Fibroblast of skin of back (primary cell): ENCODE results near the gene LMO1.

Experiments used
- DNase-seq: peaks from one replicate; pipeline ENCODE4 v3.0.0-alpha.2; 2013

LMO1 gene

GRCh38 chr11:8203414-8203715 is 60.3 kb downstream of the LMO1 start:
- DNase-seq = no peak

GRCh38 chr11:8202516-8203413 is 60.9 kb downstream of the LMO1 start:
- no peak for DNase-seq

GRCh38 chr11:8201644-8202365 is 61.9 kb downstream of the LMO1 start:
- no peak for DNase-seq

DNA sequence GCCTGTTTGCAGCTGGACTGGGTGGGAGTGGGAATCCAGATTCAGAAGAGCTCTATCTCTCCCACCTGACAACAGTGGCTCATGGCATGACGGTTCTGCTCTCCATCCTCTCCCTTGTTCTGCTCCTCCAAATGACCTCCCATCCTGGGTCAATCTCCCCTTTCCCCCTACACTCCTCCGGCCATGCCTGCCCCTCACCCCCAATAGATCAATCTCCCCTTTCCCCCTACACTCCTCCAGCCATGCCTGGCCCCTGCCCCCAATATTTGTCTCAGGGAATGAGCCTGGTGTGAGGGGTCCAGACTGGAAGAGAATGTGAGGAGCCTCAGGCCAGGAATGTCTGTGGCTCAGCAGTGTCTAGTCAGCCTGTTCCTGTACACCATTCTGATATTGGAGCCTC is 64.0 kb downstream of the LMO1 start:
- DNase-seq = no peak

DNA sequence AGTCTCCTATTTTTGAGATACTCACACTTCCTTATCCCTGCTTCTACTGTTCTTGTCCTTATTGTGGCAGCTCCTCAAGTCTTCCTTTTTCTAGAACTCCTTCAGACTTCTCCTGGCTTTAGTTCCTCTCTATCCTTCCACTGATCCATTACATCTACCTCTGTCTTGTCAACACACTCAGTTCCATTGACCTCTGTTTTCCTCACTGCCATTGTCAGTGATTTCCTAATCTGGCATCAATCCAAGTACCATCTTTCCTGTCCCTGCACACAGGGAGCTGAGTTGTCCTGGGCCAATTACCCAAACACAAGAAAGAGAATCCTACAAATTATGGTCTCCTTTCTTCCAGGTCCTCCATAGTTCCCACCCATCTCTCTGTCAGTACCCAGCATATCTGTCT is 66.9 kb downstream of the LMO1 start:
- DNase-seq = no peak

DNA sequence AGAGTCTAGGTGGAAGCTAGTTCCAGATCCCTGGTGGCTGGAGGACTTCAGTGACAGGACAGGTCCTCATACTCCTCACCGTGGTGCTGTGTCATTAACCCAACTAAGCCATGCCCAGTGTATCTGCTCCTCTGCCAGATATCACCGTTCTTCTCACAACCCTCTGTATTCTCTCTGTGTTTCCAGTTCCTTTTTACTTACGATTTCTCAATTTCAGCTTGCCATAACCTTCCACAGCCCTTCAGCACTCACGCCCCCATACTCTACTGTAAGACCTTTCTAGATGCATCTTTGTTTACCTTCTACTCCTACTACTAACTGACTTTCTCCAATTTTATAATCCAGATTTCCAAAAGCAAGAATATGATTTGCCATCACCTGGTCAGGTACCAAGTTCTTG is 68.7 kb downstream of the LMO1 start:
- no peak for DNase-seq

- no peak for DNase-seq
Observed at GRCh38 chr11:8192896-8193209, 70.8 kb downstream of the LMO1 start.

DNA sequence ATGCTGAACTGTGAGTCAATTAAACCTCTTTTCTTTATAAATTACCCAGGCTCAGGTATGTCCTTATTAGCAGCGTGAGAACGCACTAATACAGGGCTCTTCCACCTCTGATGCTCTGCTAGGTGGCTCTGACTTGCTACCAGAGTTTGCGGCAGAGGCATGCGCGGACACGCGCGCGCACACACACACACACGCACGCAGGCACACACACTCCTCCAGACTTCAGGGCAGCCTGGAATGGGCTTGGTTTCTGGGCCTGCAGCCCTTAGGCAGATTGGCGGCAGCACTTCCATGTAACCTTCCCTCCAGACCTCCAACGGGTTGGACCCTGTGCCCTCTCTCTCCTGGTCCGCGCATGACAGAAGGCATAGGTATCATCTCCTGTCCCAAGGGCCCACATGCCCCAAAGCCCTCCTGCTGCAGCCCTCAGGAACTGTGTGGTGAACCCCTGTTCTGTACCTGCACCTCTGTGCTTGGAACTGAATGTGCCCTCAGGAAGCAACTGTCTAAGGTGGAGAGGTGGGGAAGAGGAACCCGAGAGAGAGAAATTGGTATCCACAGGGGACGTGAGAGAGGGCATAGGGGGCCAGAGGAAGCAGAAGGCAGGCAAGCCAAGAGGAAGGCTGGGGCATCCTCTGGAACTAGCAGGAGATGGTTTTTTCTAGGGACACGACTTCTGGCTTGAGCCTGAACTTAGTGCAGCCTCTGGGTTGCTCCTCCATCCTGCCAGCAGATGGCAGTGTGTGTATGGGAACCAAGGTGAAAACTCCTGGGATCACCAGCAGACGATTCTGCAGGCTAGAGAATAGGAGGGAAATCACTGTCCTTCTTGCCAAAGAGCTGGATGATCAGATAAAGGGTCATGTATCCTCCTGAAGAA is 71.4 kb downstream of the LMO1 start:
- peak; percentile 61 for DNase-seq

DNA sequence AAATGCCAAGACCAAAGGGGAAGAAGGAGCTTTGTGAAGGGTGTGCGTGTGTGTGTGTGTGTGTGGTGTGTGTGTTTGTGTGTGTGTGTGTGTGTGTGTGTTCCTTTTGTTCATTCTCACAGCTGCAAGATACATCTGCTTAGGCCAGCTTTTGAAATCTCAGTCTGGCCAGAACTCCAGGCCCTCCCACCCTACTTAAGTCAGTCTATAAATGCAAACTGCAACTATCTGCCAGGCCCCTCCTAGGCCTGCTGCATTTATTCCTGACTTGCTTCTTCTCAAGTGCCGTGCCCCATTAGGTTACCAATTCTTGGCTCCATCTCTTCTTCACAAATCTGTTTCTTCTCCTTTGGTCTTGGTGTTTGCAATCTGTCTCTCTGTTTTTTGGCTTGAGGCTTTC is 73.2 kb downstream of the LMO1 start:
- no peak for DNase-seq

DNA sequence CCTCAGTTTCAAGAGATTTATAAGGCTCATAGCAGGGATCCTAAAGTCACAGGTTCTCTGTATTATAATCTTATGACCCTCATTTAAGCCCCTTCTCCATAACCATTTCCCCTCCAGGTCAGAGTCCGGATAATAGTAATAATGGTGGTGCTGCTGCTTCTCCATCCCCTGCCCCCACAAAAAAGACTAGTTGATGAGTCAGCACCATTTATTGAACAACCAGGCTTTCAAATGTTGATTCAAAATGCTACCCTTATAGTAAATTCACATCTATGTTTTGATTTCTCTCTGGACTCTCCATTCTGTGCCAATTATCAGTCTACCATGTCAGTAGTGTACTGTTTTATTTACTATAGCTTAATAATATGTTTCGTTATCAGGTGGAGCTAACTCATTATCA is 77.2 kb downstream of the LMO1 start:
- DNase-seq = no peak

DNA sequence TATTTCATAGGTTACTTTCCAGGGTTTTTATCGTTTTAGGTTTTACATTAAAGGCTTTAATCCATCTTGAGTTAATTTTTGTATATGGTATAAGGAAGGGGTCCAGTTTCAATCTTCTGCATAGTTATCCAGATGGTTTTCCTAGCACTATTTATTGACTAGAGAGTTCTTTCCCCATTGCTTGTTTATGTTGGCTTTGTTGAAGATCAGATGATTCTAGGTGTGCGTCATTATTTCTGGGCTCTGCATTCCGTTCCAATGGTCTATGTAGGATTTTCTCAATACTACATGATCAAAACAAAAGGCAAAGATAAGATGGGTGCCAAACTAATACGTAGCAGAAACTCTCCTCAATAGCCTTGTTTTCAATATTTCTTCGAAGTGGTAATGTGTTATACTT is 80.6 kb downstream of the LMO1 start:
- DNase-seq = no peak

GRCh38 chr11:8180469-8180868 is 83.2 kb downstream of the LMO1 start:
- no peak for DNase-seq

DNA sequence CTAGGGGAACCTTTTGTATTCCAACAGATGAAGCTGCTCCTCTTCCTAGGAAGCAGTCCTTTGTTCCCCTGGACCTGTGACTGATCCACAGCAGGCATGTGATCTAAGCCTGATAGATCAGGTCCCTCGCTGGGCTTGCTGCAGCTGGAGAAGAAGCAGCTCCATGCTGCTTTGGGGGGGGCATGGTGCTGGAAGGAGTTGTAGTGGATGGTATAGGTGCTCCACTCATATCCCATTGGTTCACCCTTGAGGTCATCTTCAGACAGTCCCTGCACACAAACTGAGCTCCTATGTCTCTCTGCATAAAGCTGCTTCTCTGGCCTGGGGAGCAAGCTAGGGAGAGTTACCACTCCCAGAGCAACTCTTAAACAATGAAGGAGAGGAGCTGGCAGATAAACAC is 85.4 kb downstream of the LMO1 start:
- no peak for DNase-seq

DNA sequence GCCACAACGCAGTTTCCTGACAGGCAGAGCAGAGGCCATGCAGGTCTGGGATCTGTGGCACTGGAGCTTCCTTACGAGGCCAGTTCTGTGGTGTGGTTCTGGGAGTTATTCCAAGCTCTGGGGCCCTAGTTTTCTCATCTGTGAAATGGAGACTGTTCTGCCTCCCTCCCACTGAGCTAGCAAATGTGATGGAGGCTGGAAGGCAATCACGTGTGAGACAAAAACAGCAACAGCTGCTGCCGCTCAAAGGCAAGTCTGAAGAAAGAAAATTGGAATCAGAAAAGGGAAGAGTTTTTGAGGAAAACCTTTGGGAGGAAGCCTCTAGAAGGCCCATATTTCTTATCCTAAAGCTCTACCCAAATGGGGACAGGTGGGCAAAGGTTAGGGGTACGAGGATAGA is 86.5 kb downstream of the LMO1 start:
- DNase-seq = no peak
